Measurements from ENCODE around the gene EDEM1.

EDEM1 gene

GRCh38 chr3:5198986-5199731 is 11.7 kb downstream of the EDEM1 start:
- DNase-seq (ENCODE audit: low spot score): no peak

- peak; percentile 50 for DNase-seq (ENCODE audit: low spot score)
These were observed 14.0 kb downstream of the EDEM1 start for GRCh38 chr3:5201536-5201935.

GRCh38 chr3:5202222-5202621 is 14.7 kb downstream of the EDEM1 start:
- DNase-seq (ENCODE audit: low spot score): peak; percentile 90

DNA sequence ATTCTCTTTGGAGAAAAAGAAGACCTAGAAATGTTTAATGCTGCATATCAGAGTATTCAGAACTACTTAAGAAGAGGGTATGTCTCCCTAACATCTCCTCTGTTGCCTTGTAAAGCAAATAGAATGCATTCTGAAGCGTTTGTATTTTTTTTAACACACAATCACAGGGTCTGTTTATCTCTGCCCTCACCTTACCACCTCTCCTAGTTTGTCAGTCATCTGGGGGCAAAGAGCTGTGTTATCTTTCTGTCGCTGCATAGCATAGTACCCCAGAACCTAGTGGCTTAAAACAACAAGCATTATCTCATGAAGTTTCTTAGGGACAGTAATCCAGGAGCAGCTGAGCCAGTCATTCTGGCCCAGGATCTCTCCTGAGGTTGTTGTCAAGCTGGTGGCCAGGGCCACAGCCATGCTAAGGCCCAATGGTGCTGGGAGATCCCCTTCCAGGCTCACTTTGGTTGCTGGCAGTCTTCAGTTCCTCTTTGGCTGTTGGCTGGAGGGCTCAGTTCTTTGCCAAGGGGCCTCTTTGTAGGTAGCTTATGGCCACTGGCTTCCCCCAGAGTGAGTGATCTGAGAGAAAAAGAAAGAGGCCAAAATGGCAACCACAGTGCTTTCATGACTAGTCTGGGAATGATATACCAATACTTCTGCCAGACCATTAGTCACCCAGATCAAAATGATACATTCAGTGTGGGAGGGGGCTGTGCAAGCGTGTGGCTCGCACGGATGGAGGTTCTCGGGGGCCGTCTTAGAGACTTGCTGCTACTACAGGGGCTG is 17.8 kb downstream of the EDEM1 start:
- no peak for DNase-seq (ENCODE audit: low spot score)

GRCh38 chr3:5210926-5211325 is 23.4 kb downstream of the EDEM1 start:
- DNase-seq (ENCODE audit: low spot score): no peak

- no peak for DNase-seq (ENCODE audit: low spot score)
These were observed 25.4 kb downstream of the EDEM1 start for GRCh38 chr3:5212628-5213573.

DNA sequence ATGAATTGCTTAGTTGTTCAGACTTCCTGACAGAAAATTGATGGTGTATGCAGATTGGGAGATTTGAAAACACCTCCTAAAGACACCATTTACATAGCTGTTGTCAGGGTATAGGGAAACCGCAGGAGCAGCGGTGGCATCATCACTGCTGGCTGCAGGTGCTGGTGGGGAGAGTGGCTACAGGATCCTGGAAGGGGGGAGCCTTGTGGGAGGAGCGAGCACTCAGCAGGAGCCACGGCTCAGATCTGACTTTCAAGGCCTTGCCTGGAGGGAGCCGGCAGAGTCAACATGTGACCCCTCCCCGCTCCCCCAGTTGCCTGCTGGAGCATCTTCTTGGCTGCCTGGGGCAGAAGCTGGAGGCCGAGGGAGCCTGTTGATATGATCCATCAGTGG is 26.1 kb downstream of the EDEM1 start:
- DNase-seq (ENCODE audit: low spot score): no peak

- DNase-seq (ENCODE audit: low spot score): no peak
These were observed 26.8 kb downstream of the EDEM1 start for GRCh38 chr3:5214352-5214751.

- DNase-seq (ENCODE audit: low spot score): no peak
These were observed 30.5 kb downstream of the EDEM1 start for GRCh38 chr3:5217824-5218595.

DNA sequence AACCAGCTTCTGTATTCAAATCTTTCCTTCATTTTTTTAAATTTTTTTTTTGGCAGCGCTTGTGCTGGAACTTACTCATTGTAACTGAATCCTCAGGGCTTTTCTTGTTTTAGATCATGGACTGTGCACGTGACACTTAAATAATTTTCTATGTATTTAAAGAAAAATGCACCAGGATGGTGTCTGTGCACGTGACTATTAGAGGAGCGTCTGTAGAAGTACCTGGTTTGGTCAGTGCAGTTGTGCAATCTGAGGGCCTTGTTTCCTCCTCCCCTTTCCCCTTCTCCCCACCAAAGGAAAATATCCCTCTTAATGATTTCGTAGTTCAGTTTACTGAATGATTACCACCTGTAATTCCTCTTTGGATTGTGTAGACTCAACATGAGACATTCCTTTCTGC is 31.3 kb downstream of the EDEM1 start:
- no peak for DNase-seq (ENCODE audit: low spot score)

GRCh38 chr3:5219216-5219615 is 31.7 kb downstream of the EDEM1 start:
- no peak for DNase-seq (ENCODE audit: low spot score)

DNA sequence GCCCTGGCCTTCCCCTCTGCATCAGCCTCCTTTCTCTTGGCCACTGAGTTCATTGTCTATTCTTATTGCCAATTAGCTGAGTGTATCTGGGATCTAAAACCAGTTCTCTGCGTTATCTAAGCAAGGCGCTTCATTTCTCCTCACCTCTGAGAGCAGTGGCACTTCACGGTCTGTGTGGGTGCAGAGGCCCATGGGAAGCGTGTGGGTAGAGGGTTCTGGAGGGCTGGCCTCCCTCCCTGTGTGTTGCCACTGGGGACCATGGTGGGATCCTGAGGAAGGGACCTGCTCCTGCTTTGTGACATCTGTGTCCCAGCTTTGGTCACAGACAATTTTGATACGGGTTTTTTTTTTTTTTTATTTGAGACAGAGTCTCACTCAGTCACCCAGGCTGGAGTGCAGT is 32.7 kb downstream of the EDEM1 start:
- DNase-seq (ENCODE audit: low spot score): no peak

GRCh38 chr3:5220667-5221431 is 33.3 kb downstream of the EDEM1 start:
- DNase-seq (ENCODE audit: low spot score): no peak

- no peak for DNase-seq (ENCODE audit: low spot score)
These were observed 34.2 kb downstream of the EDEM1 start for GRCh38 chr3:5221701-5222100.

- no peak for DNase-seq (ENCODE audit: low spot score)
These were observed 34.9 kb downstream of the EDEM1 start for GRCh38 chr3:5222283-5223005.

DNA sequence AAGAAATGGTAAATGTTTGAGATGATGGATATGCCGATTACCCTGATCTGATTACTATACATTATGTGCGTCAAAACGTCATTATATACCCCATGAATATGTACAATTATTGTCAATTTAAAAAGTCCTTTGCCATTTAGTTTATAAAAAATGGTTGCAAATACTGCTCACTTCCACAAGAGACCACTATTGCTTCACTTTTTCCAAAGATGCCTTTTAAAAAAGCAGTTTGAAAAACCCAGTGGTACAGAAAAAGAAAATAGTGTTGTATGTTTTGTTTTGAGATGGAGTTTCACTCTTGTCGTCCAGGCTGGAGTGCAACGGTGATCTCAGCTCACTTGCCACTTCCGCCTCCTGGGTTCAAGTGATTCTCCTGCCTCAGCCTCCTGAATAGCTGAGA is 39.3 kb downstream of the EDEM1 start:
- DNase-seq (ENCODE audit: low spot score): peak; percentile 37

- DNase-seq (ENCODE audit: low spot score): no peak
These were observed 40.3 kb downstream of the EDEM1 start for GRCh38 chr3:5227812-5228211.

DNA sequence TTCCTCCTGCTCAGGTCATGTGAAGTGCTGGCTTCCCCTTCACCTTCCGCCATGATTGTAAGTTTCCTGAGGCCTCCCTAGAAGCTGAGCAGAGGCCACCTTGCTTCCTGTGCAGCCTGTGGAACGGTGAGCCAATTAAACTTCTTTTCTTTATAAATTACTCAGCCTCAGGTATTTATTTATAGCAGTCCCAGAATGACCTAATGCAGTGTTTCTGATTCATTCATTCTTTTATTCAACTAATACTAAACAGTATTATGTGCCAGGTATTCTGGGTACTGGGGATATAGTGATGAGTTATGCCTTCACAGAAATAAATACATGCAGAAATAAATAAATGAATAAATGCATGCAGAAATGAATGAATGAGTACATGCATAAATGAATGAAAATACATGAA is 41.9 kb downstream of the EDEM1 start:
- no peak for DNase-seq (ENCODE audit: low spot score)

DNA sequence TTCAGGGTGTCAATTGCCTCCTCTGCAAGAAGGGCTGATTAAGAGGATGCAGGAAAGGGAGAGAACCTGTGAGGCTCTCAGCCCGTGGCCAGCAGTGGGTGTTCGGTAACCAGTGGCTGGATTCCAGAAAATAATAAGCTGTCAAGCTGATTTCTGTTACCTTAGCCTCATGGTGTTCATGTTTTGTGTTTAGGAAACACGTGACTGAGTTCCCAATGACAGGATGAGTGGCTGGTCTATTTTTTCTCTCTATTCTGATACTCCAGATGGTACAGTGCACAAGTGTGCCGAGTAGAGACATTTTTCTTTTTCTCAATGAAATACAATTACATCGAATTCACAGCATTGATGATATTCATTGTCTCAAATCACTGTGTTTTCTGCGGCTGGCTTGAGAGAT is 43.6 kb downstream of the EDEM1 start:
- DNase-seq (ENCODE audit: low spot score): no peak

GRCh38 chr3:5231487-5231886 is 44.0 kb downstream of the EDEM1 start:
- no peak for DNase-seq (ENCODE audit: low spot score)
